SJSA1 (cell line): ENCODE results near the gene KAZN. TPM values are rescaled to one million over a fixed set of nuclear protein-coding genes. Genes with fewer than 3 reads are reported as not detected.

Source experiments
- DNase-seq, 2 experiments: peaks; one replicate each; pipeline ENCODE4 v3.0.0-alpha.2; 2015 to 2020; ENCODE audit warnings: low spot score in 2 of 2, low read depth in 1 of 2
- H3K27ac ChIP-seq: fragments of 250-450 bp; sonication (Bioruptor Pico); 2 replicates; pipeline ENCODE4 v1.5.1; 2020; ENCODE audit warnings: mild to moderate bottlenecking, moderate library complexity
- H3K27me3 ChIP-seq: fragments of 250-450 bp; sonication (Bioruptor Pico); replicated peaks from 2 replicates; pipeline ENCODE4 v1.5.1; 2020; ENCODE audit warnings: mild to moderate bottlenecking, moderate library complexity
- H3K36me3 ChIP-seq: fragments of 250-450 bp; sonication (Bioruptor Pico); 2 replicates; pipeline ENCODE4 v1.5.1; 2020; ENCODE audit warnings: mild to moderate bottlenecking
- H3K4me1 ChIP-seq: fragments of 250-450 bp; sonication (Bioruptor Pico); replicated peaks from 2 replicates; pipeline ENCODE4 v1.6.1; 2021; ENCODE audit warnings: mild to moderate bottlenecking
- H3K4me3 ChIP-seq: fragments of 250-450 bp; sonication (Bioruptor Pico); 2 replicates; pipeline ENCODE4 v1.5.1; 2020; ENCODE audit warnings: mild to moderate bottlenecking
- H3K9me3 ChIP-seq: fragments of 250-450 bp; sonication (Bioruptor Pico); replicated peaks from 2 replicates; pipeline ENCODE4 v1.5.1; 2020; ENCODE audit warnings: mild to moderate bottlenecking
- total RNA-seq: library from RNA; depleted of rRNA; stranded (reverse); fragments of >200 nt; shearing (Covaris generic); gene quantifications from 2 replicates; pipeline ENCODE4 v1.2.3, GENCODE V29; 2014

Gene KAZN
- total RNA-seq, 1 experiment from 2014 or later, result 4.2 TPM

GRCh38 chr1:15118579-15118978 lies 520.1 kb downstream of the KAZN start:
- Histone ChIP-seq H3K4me1 (no peaks in the 10 kb centered on the region), H3K9me3 (no peaks in the 10 kb centered on the region), H3K36me3 (no peaks in the 10 kb centered on the region), H3K4me3 (no peak overlapping the region), H3K27me3 (no peaks in the 10 kb centered on the region), H3K27ac (no peak overlapping the region)
- no peak for DNase-seq

- Histone ChIP-seq H3K36me3 (no peaks in the 10 kb centered on the region), H3K9me3 (no peaks in the 10 kb centered on the region), H3K27ac (no peak overlapping the region), H3K4me1 (no peaks in the 10 kb centered on the region), H3K27me3 (no peaks in the 10 kb centered on the region), H3K4me3 (no peak overlapping the region)
- DNase-seq, result no peak
Observed at GRCh38 chr1:15120251-15120945, 521.9 kb downstream of the KAZN start.

- no peaks in the 10 kb centered on the region for H3K4me1 ChIP-seq
- no peaks in the 10 kb centered on the region for H3K27me3 ChIP-seq
- H3K4me3 ChIP-seq, result no peak overlapping the region
- no peak for DNase-seq
- no peak overlapping the region for H3K27ac ChIP-seq
- no peaks in the 10 kb centered on the region for H3K9me3 ChIP-seq
- H3K36me3 ChIP-seq, result no peaks in the 10 kb centered on the region
Observed at GRCh38 chr1:15122331-15122730, 523.8 kb downstream of the KAZN start.

GRCh38 chr1:15123270-15123669 lies 524.8 kb downstream of the KAZN start:
- no peaks in the 10 kb centered on the region for H3K36me3 ChIP-seq
- H3K27me3 ChIP-seq, result no peaks in the 10 kb centered on the region
- H3K4me3 ChIP-seq, result no peak overlapping the region
- H3K27ac ChIP-seq, result no peak overlapping the region
- no peak for DNase-seq
- H3K9me3 ChIP-seq, result no peaks in the 10 kb centered on the region
- no peaks in the 10 kb centered on the region for H3K4me1 ChIP-seq

- no peaks in the 10 kb centered on the region for H3K9me3 ChIP-seq
- no peaks in the 10 kb centered on the region for H3K27me3 ChIP-seq
- H3K27ac ChIP-seq, result no peak overlapping the region
- peaks cover 3% of the 10 kb centered on the region; the same call in 1 of the 2 replicates for H3K4me1 ChIP-seq
- no peak overlapping the region for H3K4me3 ChIP-seq
- H3K36me3 ChIP-seq, result no peaks in the 10 kb centered on the region
- DNase-seq, result no peak
Observed at GRCh38 chr1:15123925-15124324, 525.4 kb downstream of the KAZN start.

GRCh38 chr1:15124362-15125100 lies 526.0 kb downstream of the KAZN start:
- Histone ChIP-seq H3K4me1 (peaks cover 6% of the 10 kb centered on the region; the same call in 1 of the 2 replicates), H3K27ac (no peak overlapping the region), H3K4me3 (no peak overlapping the region), H3K36me3 (no peaks in the 10 kb centered on the region), H3K27me3 (no peaks in the 10 kb centered on the region), H3K9me3 (peaks cover 3% of the 10 kb centered on the region; the same call in 1 of the 2 replicates)
- DNase-seq, result no peak

- Histone ChIP-seq H3K27ac (no peak overlapping the region), H3K9me3 (peaks cover 7% of the 10 kb centered on the region; the same call in 1 of the 2 replicates), H3K4me3 (no peak overlapping the region), H3K27me3 (no peaks in the 10 kb centered on the region), H3K4me1 (peaks cover 6% of the 10 kb centered on the region; the same call in 1 of the 2 replicates), H3K36me3 (no peaks in the 10 kb centered on the region)
- DNase-seq, result no peak
Observed at GRCh38 chr1:15125101-15125745, 526.7 kb downstream of the KAZN start.

GRCh38 chr1:15128077-15128476 lies 529.6 kb downstream of the KAZN start:
- Histone ChIP-seq H3K27me3 (no peaks in the 10 kb centered on the region), H3K27ac (no peak overlapping the region), H3K4me1 (peaks cover 6% of the 10 kb centered on the region; the same call in 1 of the 2 replicates), H3K36me3 (no peaks in the 10 kb centered on the region), H3K9me3 (peaks cover 7% of the 10 kb centered on the region; the same call in 1 of the 2 replicates), H3K4me3 (no peak overlapping the region)
- no peak for DNase-seq

GRCh38 chr1:15128520-15129313 lies 530.2 kb downstream of the KAZN start:
- Histone ChIP-seq H3K4me3 (no peak overlapping the region), H3K4me1 (peaks cover 6% of the 10 kb centered on the region; the same call in 1 of the 2 replicates), H3K27ac (no peak overlapping the region), H3K27me3 (no peaks in the 10 kb centered on the region), H3K36me3 (no peaks in the 10 kb centered on the region), H3K9me3 (peaks cover 7% of the 10 kb centered on the region; the same call in 1 of the 2 replicates)
- DNase-seq, result peak; percentile 66 to 76

- Histone ChIP-seq H3K36me3 (no peaks in the 10 kb centered on the region), H3K27ac (no peak overlapping the region), H3K27me3 (no peaks in the 10 kb centered on the region), H3K4me1 (peaks cover 6% of the 10 kb centered on the region; the same call in 1 of the 2 replicates), H3K4me3 (no peak overlapping the region), H3K9me3 (peaks cover 7% of the 10 kb centered on the region; the same call in 1 of the 2 replicates)
- no peak for DNase-seq
Observed at GRCh38 chr1:15129944-15130343, 531.5 kb downstream of the KAZN start.

GRCh38 chr1:15130607-15131006 lies 532.1 kb downstream of the KAZN start:
- Histone ChIP-seq H3K27me3 (no peaks in the 10 kb centered on the region), H3K27ac (no peak overlapping the region), H3K9me3 (peaks cover 7% of the 10 kb centered on the region; the same call in 1 of the 2 replicates), H3K4me1 (peaks cover 6% of the 10 kb centered on the region; the same call in 1 of the 2 replicates), H3K36me3 (no peaks in the 10 kb centered on the region), H3K4me3 (no peak overlapping the region)
- no peak for DNase-seq

GRCh38 chr1:15132965-15133364 lies 534.5 kb downstream of the KAZN start:
- no peaks in the 10 kb centered on the region for H3K36me3 ChIP-seq

GRCh38 chr1:15134285-15134684 lies 535.8 kb downstream of the KAZN start:
- Histone ChIP-seq H3K27me3 (no peaks in the 10 kb centered on the region), H3K4me1 (peaks cover 8% of the 10 kb centered on the region), H3K4me3 (no peak overlapping the region), H3K9me3 (peaks cover 7% of the 10 kb centered on the region; the same call in 1 of the 2 replicates), H3K27ac (no peak overlapping the region), H3K36me3 (no peaks in the 10 kb centered on the region)
- DNase-seq, result no peak

More at GRCh38 chr1:15132965-15133364, 534.5 kb downstream of the KAZN start:
- H3K4me3 ChIP-seq, result no peak overlapping the region
- H3K4me1 ChIP-seq, result peaks cover 11% of the 10 kb centered on the region
- peaks cover 7% of the 10 kb centered on the region; the same call in 1 of the 2 replicates for H3K9me3 ChIP-seq
- H3K27me3 ChIP-seq, result no peaks in the 10 kb centered on the region
- no peak overlapping the region for H3K27ac ChIP-seq
- DNase-seq, result no peak
